ENCODE results near the gene FUBP3.

GRCh38 chr9:130543368-130543767 lies 36.0 kb upstream of the FUBP3 start:
- TF ChIP-seq CTCF (IDR thresholded peaks at IDR 0.05) (no peak), EZH2 (IDR thresholded peaks at IDR 0.05) (no peak), EZH2phosphoT487 (IDR thresholded peaks at IDR 0.05) (no peak)

Measured in neural progenitor cell (in vitro differentiated cells).